H1 (cell line): ENCODE data around the gene RAB21.

Source experiments
- CTCF ChIP-seq, 3 experiments: IDR thresholded peaks; 1 replicate in 2 of 3; 2 replicates in 1 of 3; pipeline versions ENCODE4 v1.5.1 to v1.6.1; 2011; ENCODE audit warnings: low read length in 3 of 3, mild to moderate bottlenecking in 3 of 3, inconsistent platforms in 2 of 3, low read depth in 1 of 3, moderate library complexity in 1 of 3; ENCODE audit not compliant: insufficient read depth in 1 of 3; ENCODE audit errors: control extremely low read depth in 1 of 3
- GTF2F1 ChIP-seq: IDR thresholded peaks from 2 replicates; pipeline ENCODE4 v1.6.1; 2012; ENCODE audit warnings: low read depth, low read length, improper control_type of control experiment, borderline replicate concordance
- HDAC2 ChIP-seq, 2 experiments: fragments of 300-600 bp in 1 of 2; sonication (generic) in 1 of 2; IDR thresholded peaks; 2 replicates each; pipeline ENCODE4 v1.6.1; 2011 to 2012; ENCODE audit warnings: low read depth in 2 of 2, low read length in 2 of 2, mild to moderate bottlenecking in 2 of 2, moderate library complexity in 2 of 2, borderline replicate concordance in 1 of 2, inconsistent platforms in 1 of 2
- JUN ChIP-seq: IDR thresholded peaks from 2 replicates; pipeline ENCODE4 v1.6.1; 2011; ENCODE audit warnings: low read depth, mild to moderate bottlenecking, improper control_type of control experiment, low read length
- JUND ChIP-seq: IDR thresholded peaks from 2 replicates; pipeline ENCODE4 v1.6.1; 2011; ENCODE audit warnings: mild to moderate bottlenecking, improper control_type of control experiment, low read length
- SP1 ChIP-seq: IDR thresholded peaks from 2 replicates; pipeline ENCODE4 v1.6.1; 2011; ENCODE audit warnings: low read depth, low read length
- YY1 ChIP-seq: IDR thresholded peaks from 2 replicates; pipeline ENCODE4 v1.6.1; 2011; ENCODE audit warnings: low read depth, mild to moderate bottlenecking, low read length

- no peak for TF ChIP-seq JUND
- no peak for TF ChIP-seq HDAC2 (IDR thresholded peaks at IDR 0.05; ENCODE audit: borderline replicate concordance in 1 of 2, low read depth in 2 of 2, low read length in 2 of 2)
- TF ChIP-seq SP1, result no peak
- TF ChIP-seq JUN, result no peak
- no peak for TF ChIP-seq CTCF (IDR thresholded peaks at IDR 0.05; ENCODE audit: control extremely low read depth in 1 of 3, insufficient read depth in 1 of 3, low read depth in 1 of 3, low read length in 3 of 3)
- no peak for TF ChIP-seq GTF2F1
- no peak for TF ChIP-seq YY1
Observed at GRCh38 chr12:71726548-71726947, 28.1 kb upstream of the RAB21 start.
